SU-DHL-6 (cell line): ENCODE measurements around the gene BNIP2.

Experiments
- EZH2phosphoT487 ChIP-seq: fragments of 200-600 bp; sonication (generic), shearing (Covaris generic); conservative IDR thresholded peaks from 2 replicates; pipeline ENCODE4 v1.6.1; 2018; ENCODE audit warnings: mild to moderate bottlenecking, antibody characterized with exemption, low read length, moderate library complexity, mixed read lengths
- TF ChIP-seq, protein P1 (sequence below): fragments of 200-600 bp; sonication (generic); IDR thresholded peaks from one replicate; pipeline ENCODE4 v1.5.1; 2017; ENCODE audit warnings: antibody characterized with exemption, mild to moderate bottlenecking, low read length, moderate library complexity; ENCODE audit not compliant: insufficient read depth, poor library complexity, severe bottlenecking

- TF ChIP-seq, protein P1, sequence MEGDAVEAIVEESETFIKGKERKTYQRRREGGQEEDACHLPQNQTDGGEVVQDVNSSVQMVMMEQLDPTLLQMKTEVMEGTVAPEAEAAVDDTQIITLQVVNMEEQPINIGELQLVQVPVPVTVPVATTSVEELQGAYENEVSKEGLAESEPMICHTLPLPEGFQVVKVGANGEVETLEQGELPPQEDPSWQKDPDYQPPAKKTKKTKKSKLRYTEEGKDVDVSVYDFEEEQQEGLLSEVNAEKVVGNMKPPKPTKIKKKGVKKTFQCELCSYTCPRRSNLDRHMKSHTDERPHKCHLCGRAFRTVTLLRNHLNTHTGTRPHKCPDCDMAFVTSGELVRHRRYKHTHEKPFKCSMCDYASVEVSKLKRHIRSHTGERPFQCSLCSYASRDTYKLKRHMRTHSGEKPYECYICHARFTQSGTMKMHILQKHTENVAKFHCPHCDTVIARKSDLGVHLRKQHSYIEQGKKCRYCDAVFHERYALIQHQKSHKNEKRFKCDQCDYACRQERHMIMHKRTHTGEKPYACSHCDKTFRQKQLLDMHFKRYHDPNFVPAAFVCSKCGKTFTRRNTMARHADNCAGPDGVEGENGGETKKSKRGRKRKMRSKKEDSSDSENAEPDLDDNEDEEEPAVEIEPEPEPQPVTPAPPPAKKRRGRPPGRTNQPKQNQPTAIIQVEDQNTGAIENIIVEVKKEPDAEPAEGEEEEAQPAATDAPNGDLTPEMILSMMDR = no peak
- TF ChIP-seq EZH2phosphoT487 = no peak
Observed at GRCh38 chr15:59662260-59662659, 26.9 kb downstream of the BNIP2 start.
